Measurements from ENCODE around the gene FSTL1.
"Not testable (repeated sequence)": the region's sequence is repeated elsewhere in the genome, so short reads cannot be mapped to it uniquely, and the experiment has no call there.

FSTL1 gene

DNA sequence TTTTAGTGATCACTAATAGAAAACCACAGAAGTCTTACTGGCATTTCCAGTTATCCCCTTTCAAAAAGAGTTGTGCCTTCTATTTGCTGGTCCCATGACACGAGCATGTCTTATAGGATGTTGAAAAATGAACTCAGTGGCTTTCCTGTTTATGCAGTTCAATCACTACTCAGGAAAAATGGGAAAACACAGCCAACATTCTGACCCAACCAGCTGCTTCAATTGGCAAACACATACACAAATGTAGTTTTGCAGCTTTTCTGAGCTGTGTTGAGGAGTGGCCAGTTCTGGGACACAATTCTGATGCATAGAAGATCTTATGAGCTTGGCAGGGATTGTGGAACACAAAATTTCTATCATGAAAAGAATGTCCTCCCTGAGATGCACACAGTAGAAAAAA is 40.3 kb downstream of the FSTL1 start:
- no peak for DNase-seq

DNA sequence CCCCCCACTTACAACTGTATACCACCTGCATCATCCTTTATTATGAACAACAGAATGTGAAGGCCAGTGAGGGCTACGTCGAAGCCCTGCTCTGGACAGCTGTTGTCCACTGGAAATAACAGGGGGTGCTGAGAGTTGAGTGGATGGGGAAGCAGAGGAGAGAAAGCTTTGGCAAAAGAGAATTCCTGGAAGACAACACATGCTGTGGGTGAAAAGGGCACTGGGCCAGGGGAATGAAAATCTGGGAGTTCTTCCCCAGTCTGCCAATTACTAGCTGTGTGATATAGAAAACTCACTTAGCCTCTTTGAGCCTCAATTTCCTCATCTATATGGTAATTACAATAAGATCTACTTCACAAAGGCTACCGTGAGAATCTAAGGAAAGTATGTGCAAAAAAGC is 40.7 kb downstream of the FSTL1 start:
- DNase-seq, result no peak

DNA sequence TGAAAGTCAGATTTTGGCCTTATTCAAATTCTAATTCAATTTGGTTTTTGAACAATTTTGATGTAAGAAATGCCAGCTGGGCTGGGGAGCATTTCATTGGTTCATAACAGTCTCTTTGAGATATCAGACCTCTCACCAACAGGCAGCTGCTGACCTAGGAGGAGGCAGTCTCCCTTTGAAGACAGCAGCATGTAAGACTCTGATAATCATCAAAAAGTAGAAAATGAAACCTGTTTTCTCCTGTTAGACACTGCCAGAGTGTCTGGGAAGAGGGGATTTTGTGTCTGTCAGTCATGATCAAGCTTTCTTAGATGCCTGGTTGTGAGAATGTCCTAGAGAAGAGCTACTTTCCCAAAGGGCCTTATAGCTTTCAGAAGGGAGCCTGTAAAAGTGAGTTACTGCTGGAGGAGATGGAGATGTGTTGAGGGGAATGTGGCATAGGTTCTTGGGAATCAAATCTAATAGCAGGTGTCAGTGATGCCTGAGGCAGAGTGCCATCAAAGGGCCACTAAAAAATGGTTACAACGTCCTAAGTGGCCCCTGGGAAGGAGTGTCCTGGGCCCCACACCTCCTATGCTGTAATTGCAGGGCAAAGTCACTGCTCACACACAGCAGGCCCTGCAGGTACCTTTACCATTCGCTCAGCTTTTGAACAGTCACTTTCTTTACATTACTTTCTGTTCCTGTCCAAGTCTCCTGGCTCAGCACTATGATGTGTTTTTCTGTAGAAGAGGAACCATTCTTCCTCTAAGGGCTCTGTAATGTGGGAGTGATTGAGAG is 43.1 kb downstream of the FSTL1 start:
- DNase-seq, result no peak

DNA sequence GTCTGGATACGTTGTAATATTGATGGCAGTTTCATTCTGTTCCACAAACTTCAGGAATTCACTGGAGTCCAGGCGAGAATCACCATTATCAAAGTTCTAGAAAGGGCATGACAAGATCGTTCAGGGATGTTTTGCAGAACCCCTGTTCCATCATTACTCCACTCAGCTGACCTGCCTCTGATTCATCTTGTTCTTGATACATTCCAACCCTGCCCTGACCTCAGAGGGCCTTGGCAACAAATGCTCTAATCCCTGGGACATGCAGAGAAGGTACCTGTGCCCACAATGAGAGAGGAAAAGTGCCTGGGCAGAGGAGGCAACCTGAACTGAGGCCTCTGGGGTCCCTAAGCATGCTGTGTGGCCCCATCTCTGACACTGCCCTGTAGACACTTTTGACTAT is 45.9 kb downstream of the FSTL1 start:
- no peak for DNase-seq

DNA sequence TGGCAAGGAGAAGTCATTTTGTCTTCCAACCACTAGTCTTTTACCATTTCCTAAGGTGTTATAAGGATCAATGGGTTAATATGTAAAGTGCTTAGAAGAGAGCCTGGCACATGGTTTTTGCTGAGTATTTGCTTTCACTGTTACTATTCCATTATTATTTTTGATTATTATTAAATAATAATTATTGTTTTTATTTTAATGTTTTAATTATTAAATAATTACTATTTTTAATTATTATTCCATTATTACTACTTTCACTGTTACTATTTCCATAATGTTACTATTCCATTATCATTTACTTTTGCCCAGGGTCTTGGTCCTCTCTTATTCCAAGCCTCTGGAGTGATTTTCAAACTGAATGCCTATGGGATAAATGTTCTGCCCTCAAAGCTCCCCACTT is 48.5 kb downstream of the FSTL1 start:
- DNase-seq, result no peak

DNA sequence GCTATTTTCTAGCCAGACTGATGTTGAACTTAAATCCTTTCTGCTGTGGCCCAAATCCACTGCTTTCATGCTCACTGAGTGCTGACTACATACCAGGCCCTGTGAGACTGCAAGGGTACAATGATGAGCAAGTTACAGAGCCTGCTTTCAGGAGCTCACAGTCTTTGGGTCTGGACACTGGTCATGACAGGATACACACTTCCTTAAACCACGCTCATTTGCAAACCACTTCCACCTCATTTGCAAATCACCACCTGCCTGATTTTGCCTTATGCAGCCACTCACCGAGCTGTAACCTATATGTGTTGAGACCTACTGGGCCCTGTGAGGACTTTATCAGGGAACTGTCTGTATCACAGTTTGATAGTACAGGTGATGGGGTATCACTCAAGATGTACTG is 51.4 kb downstream of the FSTL1 start:
- no peak for DNase-seq

DNA sequence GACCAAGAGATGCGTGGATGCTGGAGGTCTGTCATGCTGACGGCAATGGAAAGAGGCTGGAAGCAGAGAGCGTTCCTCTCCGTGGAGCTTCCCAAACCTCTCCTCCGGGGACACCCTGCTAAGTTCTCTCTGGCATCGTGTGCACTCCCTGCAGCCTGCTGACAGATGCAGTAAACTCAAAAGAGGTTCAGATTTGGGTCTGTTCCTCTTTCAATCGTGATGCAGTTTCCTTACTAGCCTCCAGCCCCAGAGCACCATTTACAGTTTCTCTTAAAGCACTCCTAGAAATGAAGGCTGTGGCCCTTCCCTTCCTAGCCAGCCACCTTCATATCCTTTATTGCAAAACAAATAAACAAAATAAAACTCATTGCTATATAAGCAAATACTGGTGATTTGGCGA is 54.3 kb downstream of the FSTL1 start:
- no peak for DNase-seq

DNA sequence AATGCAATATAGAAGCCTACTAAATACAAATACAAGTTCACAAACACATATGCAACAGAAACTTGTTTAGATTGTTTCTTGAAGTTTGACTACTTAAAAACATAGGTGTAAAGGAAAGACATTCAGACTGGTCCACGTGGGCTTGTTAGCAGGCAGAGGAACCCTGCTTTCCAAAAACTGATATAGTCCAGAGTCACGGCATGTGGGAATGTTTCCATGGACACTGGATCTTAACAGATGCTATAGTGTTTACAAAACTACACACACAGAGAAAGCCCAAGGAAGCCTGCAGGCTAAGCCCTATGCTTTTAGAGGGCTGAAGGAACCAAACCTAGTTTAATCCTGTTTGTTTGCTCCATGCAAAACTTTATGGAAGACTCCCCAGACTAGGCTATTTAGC is 56.4 kb downstream of the FSTL1 start:
- DNase-seq, result no peak

DNA sequence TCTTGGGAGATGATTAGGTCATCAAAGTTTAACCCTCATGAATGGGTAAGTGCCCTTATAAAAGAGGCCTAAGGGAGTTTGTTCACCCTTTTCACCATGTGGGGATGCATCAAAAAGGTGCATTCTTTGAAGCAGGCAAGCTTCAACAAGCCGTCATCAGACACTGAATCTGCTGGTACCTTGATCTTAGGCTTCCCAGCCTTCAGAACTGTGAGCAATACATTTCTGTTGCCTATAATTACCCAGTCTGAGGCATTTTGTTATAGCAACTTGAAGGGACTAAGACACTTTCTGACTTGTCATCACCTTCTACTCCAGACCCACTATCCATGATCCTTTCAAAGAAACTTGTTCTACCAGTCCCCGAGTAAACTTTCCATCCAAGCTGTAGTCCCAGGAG is 57.0 kb downstream of the FSTL1 start:
- no peak for DNase-seq

DNA sequence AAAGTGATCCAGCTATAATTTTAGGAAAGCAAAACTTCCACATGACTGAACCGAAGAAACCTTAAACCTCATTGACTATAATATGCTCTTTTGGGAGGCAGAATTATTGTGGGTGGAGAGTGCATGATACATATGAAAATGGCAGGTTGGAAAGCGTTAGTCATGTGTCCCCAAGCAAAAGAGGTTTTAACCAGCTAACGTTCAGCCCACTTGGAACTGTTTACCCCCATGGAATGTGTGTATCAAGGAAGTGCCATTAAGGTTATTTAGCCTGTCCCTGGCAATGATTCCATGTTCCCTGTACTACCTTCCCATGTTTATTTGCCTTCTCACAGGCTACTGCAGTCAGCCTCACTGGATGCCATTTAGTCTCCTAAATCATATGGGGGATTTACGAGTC is 57.5 kb downstream of the FSTL1 start:
- DNase-seq, result no peak

DNA sequence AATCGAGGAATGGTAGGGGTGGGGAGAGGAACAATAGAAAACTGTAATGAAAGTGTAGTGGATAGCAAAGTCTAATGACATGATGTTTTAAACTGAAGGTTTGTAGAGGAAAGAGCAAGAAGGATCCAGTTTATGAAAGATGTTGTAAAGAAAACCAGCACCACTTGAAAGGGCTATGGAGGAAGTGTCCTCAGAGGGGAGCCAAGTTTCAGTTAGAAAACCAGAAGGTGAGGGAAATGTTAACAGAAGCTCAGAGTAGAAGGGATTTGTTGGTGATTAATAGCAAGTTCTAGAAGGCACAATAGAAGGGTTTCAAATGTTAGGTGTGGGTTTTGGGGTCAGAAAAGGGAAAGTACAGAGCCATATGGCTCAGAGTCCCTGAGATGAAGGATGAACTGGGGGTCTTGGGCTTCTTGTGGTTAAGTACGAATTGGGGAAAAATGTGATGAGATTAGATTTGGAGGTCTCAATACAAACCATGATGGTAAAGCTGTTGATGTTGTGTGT is 67.8 kb downstream of the FSTL1 start:
- DNase-seq, result no peak

DNA sequence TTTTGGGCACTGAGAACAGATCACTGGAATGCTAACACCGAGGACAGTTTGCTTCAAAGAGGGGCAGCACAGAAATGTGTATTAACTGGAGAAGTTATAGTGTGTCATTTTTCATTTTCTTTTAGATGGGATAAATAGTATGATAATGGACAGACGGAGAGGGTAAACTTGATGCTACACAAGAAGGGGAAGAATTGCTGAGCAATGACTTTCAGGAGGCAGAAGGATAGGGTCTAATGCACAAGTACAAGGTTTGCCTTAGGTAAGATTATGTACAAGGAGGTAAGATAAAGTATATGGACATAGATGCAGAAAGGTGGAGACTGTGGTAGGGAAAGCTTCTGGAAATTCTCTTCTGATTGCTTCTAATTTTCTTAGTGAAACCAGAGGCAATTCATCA is 69.3 kb downstream of the FSTL1 start:
- no peak for DNase-seq

DNA sequence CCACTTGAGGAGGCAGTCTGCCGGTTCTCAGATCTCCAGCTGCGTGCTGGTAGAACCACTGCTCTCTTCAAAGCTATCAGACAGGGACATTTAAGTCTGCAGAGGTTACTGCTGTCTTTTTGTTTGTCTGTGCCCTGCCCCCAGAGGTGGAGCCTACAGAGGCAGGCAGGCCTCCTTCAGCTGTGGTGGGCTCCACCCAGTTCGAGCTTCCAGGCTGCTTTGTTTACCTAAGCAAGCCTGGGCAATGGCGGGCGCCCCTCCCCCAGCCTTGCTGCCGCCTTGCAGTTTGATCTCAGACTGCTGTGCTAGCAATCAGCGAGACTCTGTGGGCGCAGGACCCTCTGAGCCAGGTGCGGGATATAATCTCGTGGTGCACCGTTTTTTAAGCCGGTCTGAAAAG is 72.8 kb downstream of the FSTL1 start:
- DNase-seq, result not testable (repeated sequence)

DNA sequence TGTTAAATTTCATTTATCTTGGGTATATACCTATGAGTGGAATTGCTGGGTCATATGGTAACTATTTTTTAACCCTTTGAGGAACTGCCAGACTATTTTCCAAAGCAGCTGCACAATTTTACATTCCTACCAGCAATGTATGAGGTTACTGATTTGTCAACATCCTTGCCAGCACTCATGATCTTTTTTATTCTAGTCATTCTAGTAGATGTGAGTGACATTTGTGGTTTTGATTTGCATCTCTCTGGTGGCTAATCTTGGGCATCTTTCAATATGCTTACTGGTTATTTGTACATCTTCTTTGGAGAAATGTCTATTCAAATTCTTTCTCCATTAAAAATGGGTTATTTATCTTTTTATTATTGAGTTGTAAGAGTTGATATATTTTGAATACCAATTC is 80.3 kb downstream of the FSTL1 start:
- DNase-seq, result no peak

DNA sequence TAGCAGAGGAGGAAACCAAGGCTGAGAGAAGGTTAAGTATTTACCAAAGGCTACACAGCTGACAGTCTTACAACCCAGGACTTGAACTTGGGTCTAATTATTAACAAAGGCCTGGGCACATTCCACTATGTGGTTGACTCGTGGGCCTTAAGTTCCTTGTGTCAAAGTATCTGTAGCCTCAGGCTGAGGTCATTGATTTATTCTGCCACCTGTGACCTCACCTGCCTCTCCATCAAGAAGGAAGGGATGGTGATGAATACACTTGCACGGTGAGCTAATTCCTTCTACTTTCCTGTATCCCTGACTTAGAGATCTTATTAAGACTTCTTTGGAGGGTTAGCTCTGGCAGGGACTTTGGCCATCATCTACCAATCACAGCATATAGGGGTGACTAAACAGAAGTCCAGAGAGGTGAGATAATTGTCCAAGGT is 81.7 kb downstream of the FSTL1 start:
- DNase-seq, result no peak

DNA sequence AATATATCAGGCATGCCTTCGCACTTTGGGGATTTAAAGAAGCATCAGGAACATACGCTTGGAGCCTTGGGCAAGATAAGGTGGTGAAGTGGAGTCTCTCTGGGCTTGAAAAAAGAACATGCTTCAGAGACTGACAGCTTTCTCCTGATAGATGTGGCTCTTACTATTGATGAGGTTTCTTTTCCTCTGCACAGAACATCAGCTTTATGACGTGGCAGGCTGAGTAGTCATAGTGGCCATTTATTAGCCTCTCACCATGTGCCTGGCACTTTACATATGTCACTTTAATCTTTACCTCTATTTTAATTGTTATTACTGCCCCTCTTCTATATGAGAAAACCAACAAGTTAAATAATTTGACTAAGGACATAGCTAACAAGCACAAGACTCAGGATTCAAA is 82.6 kb downstream of the FSTL1 start:
- DNase-seq, result no peak

DNA sequence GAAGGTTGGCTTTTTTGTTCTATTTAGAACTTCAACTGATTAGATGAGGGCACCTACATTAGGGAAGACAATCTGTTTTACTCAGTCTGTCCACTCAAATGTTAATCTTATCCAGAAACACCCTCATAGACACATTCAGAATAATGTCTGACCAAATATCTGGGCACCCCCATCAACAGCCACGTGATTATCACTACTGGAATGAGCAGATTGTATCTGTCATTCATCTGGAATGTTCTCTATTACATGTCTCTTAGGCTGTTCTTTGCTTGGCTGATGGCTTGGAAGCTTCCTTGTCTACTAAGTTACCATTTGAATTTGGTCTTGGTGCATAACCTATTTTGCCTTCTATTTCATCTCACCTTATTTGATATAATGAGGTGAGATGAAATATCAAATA is 86.0 kb downstream of the FSTL1 start:
- no peak for DNase-seq

DNA sequence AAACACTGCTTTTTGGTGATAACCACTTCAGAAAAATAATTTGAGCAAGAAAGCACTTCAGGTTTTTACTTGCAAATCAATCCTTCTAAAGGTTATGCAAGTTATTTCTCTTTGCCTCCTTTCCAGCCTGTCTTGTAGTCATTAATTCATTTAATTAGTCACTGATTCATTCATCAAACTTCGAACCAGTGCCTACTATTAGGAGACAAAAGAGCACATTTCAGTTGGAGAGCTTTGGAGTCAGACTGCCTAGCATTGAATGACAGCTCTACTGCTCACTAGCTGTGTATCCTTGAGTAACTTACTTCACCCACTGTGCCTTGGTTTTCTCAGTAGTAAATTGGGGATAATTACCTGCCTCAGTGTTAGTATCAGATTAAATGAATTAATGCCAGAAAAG is 86.7 kb downstream of the FSTL1 start:
- no peak for DNase-seq

DNA sequence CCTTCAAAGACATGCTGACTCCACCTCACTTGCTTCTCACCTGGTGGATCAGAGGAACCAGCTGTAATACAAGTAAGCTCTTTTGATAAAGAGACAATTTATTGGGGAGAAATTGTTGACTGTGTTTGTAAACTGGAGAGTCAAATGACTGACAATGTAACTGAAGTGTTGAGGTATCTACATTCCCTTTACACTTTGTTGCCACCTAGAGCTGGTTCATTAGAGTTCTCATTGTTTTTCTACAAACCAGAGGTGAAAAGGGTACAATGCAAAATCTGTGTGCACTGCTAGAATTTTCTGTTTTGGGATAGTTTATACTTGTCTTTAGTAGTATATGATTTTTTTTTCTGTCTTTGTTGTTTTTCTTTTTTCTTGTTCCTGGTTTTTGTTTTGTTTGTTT is 93.0 kb downstream of the FSTL1 start:
- DNase-seq, result peak; percentile 14

DNA sequence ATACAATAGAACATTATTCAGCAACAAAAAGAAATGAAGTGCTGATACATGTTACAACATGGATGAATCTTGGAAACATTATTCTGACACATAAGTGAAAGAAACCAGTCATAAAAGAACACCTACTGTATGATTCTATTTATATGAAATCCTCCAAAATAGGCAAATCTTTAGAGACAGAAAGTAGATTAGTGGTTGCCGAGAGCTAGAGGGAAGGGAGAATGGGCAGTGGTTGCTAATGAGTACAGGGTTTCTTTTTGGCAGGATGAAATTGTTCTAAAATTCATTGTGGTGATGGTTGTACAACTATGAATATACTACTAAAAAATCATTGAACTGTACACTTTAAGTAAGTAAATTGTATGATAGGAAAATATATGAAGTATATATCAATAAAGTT is 95.3 kb downstream of the FSTL1 start:
- no peak for DNase-seq

DNA sequence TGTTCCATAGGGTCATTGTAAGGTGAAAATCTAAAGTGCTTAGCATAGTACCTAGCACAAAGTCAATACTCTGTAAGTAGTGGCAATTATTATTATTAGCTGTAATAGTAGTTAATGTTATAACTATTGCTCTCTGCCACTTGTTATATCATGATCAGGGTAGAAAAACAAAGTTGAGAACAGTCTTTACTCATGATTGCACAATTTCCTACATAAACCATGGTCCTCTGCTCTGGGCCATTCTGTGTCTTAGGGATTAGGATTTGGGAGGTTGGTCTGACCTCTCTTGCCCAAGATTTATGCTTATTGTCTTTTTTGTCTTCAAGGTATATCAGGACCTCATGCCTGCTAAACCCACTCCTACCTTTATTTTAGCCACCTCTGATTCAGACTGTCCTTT is 97.3 kb downstream of the FSTL1 start:
- no peak for DNase-seq

DNA sequence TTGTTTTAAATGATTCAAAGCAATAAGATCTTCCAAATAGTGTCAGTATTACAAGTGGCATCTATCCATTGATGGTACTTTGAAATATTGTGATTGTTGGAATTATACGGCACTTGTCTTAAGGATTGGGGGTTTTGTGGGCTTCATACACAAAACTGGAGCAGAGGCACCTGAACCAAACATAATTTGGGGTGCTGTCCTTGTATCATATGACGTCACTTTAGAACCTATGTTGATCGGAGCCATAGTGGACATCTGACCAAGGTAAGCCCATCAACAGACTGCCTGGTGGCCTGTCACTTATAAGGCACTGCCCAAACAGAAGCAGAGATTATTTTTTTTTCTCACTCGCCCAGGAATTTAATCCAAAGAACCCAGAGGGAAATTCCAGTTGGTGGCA is 98.8 kb downstream of the FSTL1 start:
- no peak for DNase-seq

DNA sequence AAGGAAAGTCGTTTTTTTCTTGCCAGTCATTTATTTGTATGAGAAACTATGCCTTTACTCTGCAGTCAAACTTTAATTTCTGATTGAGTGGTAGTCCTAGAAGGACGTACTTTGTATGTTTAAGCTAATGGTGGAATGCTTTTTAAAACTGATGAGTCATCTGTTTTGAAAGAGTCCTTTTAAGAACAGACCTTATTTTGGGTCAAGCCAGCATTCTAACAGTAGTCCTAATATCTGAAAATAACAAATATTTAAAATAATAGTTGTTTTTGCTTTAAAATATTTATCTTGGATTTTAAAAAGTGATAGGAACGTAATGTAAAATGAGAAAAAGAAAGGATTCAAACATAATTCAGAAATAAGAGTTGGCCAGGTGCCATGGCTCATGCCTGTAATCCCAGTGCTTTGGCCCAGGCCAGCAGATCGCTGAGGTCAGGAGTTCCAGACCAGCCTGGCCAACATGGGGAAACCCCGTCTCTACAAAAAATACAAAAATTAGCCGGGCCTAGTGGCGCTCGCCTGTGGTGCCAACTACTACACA is 100.3 kb downstream of the FSTL1 start:
- DNase-seq, result no peak

DNA sequence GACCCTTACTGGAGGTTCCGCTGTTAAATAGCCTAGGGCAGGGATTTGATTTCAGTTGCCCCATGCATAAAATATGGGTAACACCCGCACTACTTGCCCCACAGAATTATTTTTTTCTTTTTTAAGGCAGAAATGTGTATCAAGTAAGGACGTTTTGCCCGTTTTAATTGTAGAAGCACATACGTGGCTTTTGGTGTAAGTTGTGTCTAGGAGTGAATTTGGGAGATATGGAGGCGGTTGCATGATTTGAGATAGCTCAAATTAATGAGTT is 101.0 kb downstream of the FSTL1 start:
- DNase-seq, result no peak

Measured in CD4-positive, alpha-beta T cell treated with Interleukin-10 for 1 hour (primary cell).